SH-SY5Y (cell line): Measurements from ENCODE around the gene CDK11A.
"Not testable (repeated sequence)": the region's sequence is repeated elsewhere in the genome, so short reads cannot be mapped to it uniquely, and the experiment has no call there.

Experiments
- GATA2 ChIP-seq: IDR thresholded peaks from 2 replicates; pipeline ENCODE4 v1.6.1; 2011; ENCODE audit warnings: mild to moderate bottlenecking, low read depth, low read length
- GATA3 ChIP-seq: IDR thresholded peaks from 2 replicates; pipeline ENCODE4 v1.6.1; 2011; ENCODE audit warnings: low read depth, mild to moderate bottlenecking, low read length, moderate library complexity

The CDK11A gene

DNA sequence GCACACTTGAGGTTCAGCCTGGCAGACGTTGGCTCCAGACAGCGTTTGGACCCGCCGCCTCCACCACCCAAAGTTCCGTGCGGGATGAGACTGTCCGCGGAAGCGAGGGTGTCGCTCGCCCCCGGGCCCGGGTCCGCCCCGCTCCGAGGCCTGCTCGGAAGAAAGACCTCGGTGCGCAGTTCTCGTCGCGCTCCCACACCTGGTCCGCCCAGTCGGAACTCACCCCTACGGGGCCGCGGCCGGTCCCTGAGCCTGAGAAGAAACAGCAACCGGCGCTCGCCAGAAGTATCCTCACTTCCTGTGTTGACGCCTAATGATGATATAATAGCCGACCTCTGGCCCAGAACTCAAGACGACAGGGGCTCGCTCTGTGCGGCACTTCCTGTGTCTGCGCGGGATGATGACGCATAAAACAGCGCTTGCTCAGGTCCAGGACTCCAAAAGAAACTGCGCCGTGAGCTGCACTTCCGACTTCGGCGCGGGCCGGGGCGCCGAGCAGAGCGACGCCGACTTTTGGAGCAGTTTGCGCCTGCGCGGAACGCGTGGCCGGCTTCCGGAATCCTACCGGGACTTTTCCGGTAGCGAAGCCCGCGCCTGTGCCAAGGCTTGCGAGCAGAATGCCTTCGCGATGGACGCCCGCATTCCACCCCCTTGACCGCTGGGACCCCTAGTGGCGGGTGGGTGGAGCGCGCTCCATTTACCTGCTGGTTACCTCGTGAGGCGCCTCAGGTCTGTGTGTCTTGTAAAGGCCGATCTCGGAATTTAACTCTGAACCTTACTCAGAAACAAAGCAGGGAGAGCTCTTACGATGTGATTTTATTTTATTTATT lies at the start of gene CDK11A:
Gene CDK11A, minus strand, starts transcription at position 323 of the 830 bp plus-strand sequence. CDS start 1,539 bp downstream, outside the sequence.
- not testable (repeated sequence) for TF ChIP-seq GATA2, GATA3

DNA sequence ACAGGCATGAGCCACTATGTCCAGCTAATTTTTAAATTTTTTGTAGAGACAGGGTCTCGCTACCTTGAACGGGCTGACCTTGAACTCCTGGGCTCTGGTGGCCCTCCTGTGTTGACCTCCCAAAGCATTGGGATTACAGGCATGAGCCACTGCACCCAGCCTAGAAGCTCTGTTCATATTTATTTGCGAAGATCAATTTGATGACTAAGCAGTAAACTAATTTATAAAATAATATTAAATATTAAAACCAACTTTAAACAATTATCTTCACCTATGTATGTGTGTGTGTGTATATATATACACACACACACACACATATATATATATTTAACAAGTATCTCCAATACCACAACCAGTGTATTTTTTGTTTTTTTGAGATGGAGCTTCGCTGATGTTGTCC lies 49.7 kb upstream of the CDK11A start:
- TF ChIP-seq GATA2 (no peak), GATA3 (no peak)

DNA sequence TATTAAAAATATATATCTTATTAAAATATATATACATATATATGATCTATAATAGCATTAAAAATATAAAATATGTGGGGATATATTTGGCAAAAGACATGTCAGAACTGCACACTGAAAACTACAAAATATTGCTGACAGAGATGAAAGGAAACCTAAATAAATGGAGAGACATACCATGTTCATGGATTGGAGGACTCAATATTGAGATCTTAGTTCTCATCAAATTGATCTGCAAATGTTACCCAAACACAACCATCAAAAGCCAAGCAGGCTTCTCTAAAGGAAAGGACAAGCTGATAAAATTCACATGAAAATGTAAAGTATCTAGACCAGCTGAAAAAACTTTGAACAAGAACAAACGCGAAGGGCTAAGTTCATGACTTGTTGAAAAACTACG lies 46.9 kb upstream of the CDK11A start:
- TF ChIP-seq GATA2, result no peak
- TF ChIP-seq GATA3, result no peak

- no peak for TF ChIP-seq GATA3
Observed at GRCh38 chr1:1770102-1770501, 45.9 kb upstream of the CDK11A start.

- no peak for TF ChIP-seq GATA2
- no peak for TF ChIP-seq GATA3
Observed at GRCh38 chr1:1768249-1768992, 44.3 kb upstream of the CDK11A start.

- TF ChIP-seq GATA2 (no peak), GATA3 (no peak)
Observed at GRCh38 chr1:1764876-1765470, 40.8 kb upstream of the CDK11A start.

GRCh38 chr1:1763657-1764621 lies 39.8 kb upstream of the CDK11A start:
- TF ChIP-seq GATA2 (no peak), GATA3 (no peak)

- TF ChIP-seq GATA3, result no peak
Observed at GRCh38 chr1:1761504-1762376, 37.6 kb upstream of the CDK11A start.

- no peak for TF ChIP-seq GATA3
- no peak for TF ChIP-seq GATA2
Observed at GRCh38 chr1:1760715-1761114, 36.6 kb upstream of the CDK11A start.

GRCh38 chr1:1760345-1760650 lies 36.1 kb upstream of the CDK11A start:
- TF ChIP-seq GATA2, result no peak
- TF ChIP-seq GATA3, result no peak

- TF ChIP-seq GATA2 (no peak), GATA3 (no peak)
Observed at GRCh38 chr1:1759456-1760344, 35.5 kb upstream of the CDK11A start.
